ENCODE results near the gene DPAGT1. TPM values are rescaled to one million over a fixed set of nuclear protein-coding genes. Genes with fewer than 3 reads are reported as not detected.
"Not testable (repeated sequence)": the region's sequence is repeated elsewhere in the genome, so short reads cannot be mapped to it uniquely, and the experiment has no call there.

The DPAGT1 gene
- polyA plus RNA-seq, 2 donors, result 16.5 to 21.5 TPM

- H3K27me3 ChIP-seq (ENCODE audit: control insufficient read depth in 1 of 2, insufficient read depth in 2 of 2, low read length in 2 of 2), result no peaks in the 10 kb centered on the region
- no peaks in the 10 kb centered on the region for H3K9me3 ChIP-seq (ENCODE audit: control insufficient read depth in 2 of 2, insufficient read depth in 1 of 2, low read depth in 1 of 2, low read length in 1 of 2)
- no peak overlapping the region for H3K4me3 ChIP-seq (ENCODE audit: low read depth in 1 of 2, low read length in 2 of 2)
- WGBS, 2 donors, result 93% methylated on average over 3 of the region's 3 CpGs
- no peak overlapping the region for H3K27ac ChIP-seq (ENCODE audit: low read depth in 2 of 2, low read length in 1 of 2)
- H3K4me1 ChIP-seq (ENCODE audit: control insufficient read depth in 2 of 2, insufficient read depth in 2 of 2, low read length in 1 of 2), result peaks cover 6 to 18% of the 10 kb centered on the region in 2 donors
- peaks cover 0 to 32% of the 10 kb centered on the region in 2 donors for H3K36me3 ChIP-seq (ENCODE audit: control insufficient read depth in 2 of 2, insufficient read depth in 2 of 2, low read length in 1 of 2)
Observed at GRCh38 chr11:119109843-119110242, 8.2 kb upstream of the DPAGT1 start.

GRCh38 chr11:119108857-119109221 is 7.2 kb upstream of the DPAGT1 start:
- WGBS, 2 donors, result 77 to 87% methylated on average over 2 of the region's 2 CpGs
- Histone ChIP-seq H3K36me3 (ENCODE audit: control insufficient read depth in 2 of 2, insufficient read depth in 2 of 2, low read length in 1 of 2) (peaks cover 0 to 29% of the 10 kb centered on the region in 2 donors), H3K4me3 (ENCODE audit: low read depth in 1 of 2, low read length in 2 of 2) (peak overlapping the region in 1 of 2 donors; percentile 75), H3K27ac (ENCODE audit: low read depth in 2 of 2, low read length in 1 of 2) (peak overlapping the region in 1 of 2 donors; percentile 85), H3K9me3 (ENCODE audit: control insufficient read depth in 2 of 2, insufficient read depth in 1 of 2, low read depth in 1 of 2, low read length in 1 of 2) (no peaks in the 10 kb centered on the region), H3K4me1 (ENCODE audit: control insufficient read depth in 2 of 2, insufficient read depth in 2 of 2, low read length in 1 of 2) (peaks cover 6 to 18% of the 10 kb centered on the region in 2 donors), H3K27me3 (ENCODE audit: control insufficient read depth in 1 of 2, insufficient read depth in 2 of 2, low read length in 2 of 2) (no peaks in the 10 kb centered on the region)

GRCh38 chr11:119108146-119108856 is 6.6 kb upstream of the DPAGT1 start:
- H3K4me1 ChIP-seq (ENCODE audit: control insufficient read depth in 2 of 2, insufficient read depth in 2 of 2, low read length in 1 of 2), result peaks cover 6 to 18% of the 10 kb centered on the region in 2 donors
- 15 to 17% methylated on average over 8 of the region's 8 CpGs for WGBS, 2 donors

DNA sequence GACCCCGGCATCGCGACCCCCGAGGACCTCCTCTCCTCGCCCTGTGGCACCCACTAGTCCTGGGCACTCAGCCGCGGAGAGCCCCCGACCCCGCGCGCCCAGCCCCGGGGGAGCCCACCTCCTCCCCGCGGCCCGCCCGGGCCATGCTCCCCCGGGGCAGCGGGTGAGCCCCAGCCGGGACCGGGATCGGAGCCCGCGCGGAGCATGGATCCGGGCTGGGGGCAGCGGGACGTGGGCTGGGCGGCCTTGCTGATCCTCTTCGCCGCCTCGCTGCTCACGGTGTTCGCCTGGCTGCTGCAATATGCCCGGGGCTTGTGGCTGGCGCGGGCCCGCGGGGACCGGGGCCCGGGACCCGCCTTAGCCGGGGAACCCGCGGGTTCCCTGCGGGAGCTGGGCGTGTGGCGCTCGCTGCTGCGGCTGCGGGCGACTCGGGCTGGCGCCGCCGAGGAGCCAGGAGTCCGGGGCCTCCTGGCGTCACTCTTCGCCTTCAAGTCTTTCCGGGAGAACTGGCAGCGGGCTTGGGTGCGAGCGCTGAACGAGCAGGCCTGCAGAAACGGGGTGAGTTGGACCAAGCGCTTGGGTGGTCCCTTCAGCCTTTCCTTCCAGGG is 6.0 kb upstream of the DPAGT1 start:
- Histone ChIP-seq H3K9me3 (ENCODE audit: control insufficient read depth in 2 of 2, insufficient read depth in 1 of 2, low read depth in 1 of 2, low read length in 1 of 2) (no peaks in the 10 kb centered on the region), H3K4me1 (ENCODE audit: control insufficient read depth in 2 of 2, insufficient read depth in 2 of 2, low read length in 1 of 2) (peaks cover 6 to 17% of the 10 kb centered on the region in 2 donors), H3K4me3 (ENCODE audit: low read depth in 1 of 2, low read length in 2 of 2) (peak overlapping the region; percentile 75 to 85), H3K27ac (ENCODE audit: low read depth in 2 of 2, low read length in 1 of 2) (peak overlapping the region; percentile 84 to 85), H3K27me3 (ENCODE audit: control insufficient read depth in 1 of 2, insufficient read depth in 2 of 2, low read length in 2 of 2) (no peaks in the 10 kb centered on the region), H3K36me3 (ENCODE audit: control insufficient read depth in 2 of 2, insufficient read depth in 2 of 2, low read length in 1 of 2) (peaks cover 0 to 19% of the 10 kb centered on the region in 2 donors)
- 0 to 1% methylated on average over 61 to 65 of the region's 65 CpGs for WGBS, 2 donors

More at GRCh38 chr11:119108146-119108856, 6.6 kb upstream of the DPAGT1 start:
- H3K36me3 ChIP-seq (ENCODE audit: control insufficient read depth in 2 of 2, insufficient read depth in 2 of 2, low read length in 1 of 2), result peaks cover 0 to 24% of the 10 kb centered on the region in 2 donors
- H3K27ac ChIP-seq (ENCODE audit: low read depth in 2 of 2, low read length in 1 of 2), result peak overlapping the region; percentile 84 to 85
- H3K4me3 ChIP-seq (ENCODE audit: low read depth in 1 of 2, low read length in 2 of 2), result peak overlapping the region; percentile 75 to 85
- no peaks in the 10 kb centered on the region for H3K9me3 ChIP-seq (ENCODE audit: control insufficient read depth in 2 of 2, insufficient read depth in 1 of 2, low read depth in 1 of 2, low read length in 1 of 2)
- H3K27me3 ChIP-seq (ENCODE audit: control insufficient read depth in 1 of 2, insufficient read depth in 2 of 2, low read length in 2 of 2), result no peaks in the 10 kb centered on the region

- Histone ChIP-seq H3K27ac (ENCODE audit: low read depth in 2 of 2, low read length in 1 of 2) (peak within 1 kb of the TSS; percentile 84 to 85), H3K27me3 (ENCODE audit: control insufficient read depth in 1 of 2, insufficient read depth in 2 of 2, low read length in 2 of 2) (no peaks in the 10 kb centered on the region), H3K36me3 (ENCODE audit: control insufficient read depth in 2 of 2, insufficient read depth in 2 of 2, low read length in 1 of 2) (peaks cover 0 to 14% of the 10 kb centered on the region in 2 donors), H3K4me1 (ENCODE audit: control insufficient read depth in 2 of 2, insufficient read depth in 2 of 2, low read length in 1 of 2) (peaks cover 6 to 14% of the 10 kb centered on the region in 2 donors), H3K9me3 (ENCODE audit: control insufficient read depth in 2 of 2, insufficient read depth in 1 of 2, low read depth in 1 of 2, low read length in 1 of 2) (no peaks in the 10 kb centered on the region), H3K4me3 (ENCODE audit: low read depth in 1 of 2, low read length in 2 of 2) (peak within 1 kb of the TSS; percentile 75 to 85)
- WGBS, 2 donors, result 1% methylated on average over 46 to 49 of the region's 49 CpGs
Observed at GRCh38 chr11:119106564-119107537, 5.2 kb upstream of the DPAGT1 start, which contains the start of gene C2CD2L. Gene C2CD2L (plus strand): TSS chr11:119107344. CDS start chr11:119107742, 398 bp downstream.

DNA sequence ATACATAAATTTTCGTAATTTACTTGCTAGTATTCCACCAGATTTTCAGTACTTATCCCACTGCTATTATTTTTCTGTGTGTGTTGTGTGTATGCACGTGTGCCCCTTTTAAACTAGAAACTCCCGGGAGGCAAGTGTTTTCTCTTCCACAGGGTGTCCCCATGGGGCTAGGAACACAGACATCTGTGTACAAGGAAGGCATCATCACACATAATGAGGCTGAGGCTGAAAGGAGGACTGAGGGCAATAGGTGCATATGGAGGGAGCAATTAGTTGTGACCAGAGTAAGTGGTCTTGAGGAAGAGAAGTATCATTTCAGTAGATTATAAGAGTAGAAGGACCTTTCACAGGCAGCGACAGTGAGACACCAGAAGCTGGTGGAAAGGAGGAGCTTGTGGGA is 2.1 kb upstream of the DPAGT1 start:
- Histone ChIP-seq H3K4me1 (ENCODE audit: control insufficient read depth in 2 of 2, insufficient read depth in 2 of 2, low read length in 1 of 2) (peaks cover 5 to 13% of the 10 kb centered on the region in 2 donors), H3K4me3 (ENCODE audit: low read depth in 1 of 2, low read length in 2 of 2) (no peak overlapping the region), H3K9me3 (ENCODE audit: control insufficient read depth in 2 of 2, insufficient read depth in 1 of 2, low read depth in 1 of 2, low read length in 1 of 2) (no peaks in the 10 kb centered on the region), H3K27me3 (ENCODE audit: control insufficient read depth in 1 of 2, insufficient read depth in 2 of 2, low read length in 2 of 2) (no peaks in the 10 kb centered on the region), H3K27ac (ENCODE audit: low read depth in 2 of 2, low read length in 1 of 2) (no peak overlapping the region), H3K36me3 (ENCODE audit: control insufficient read depth in 2 of 2, insufficient read depth in 2 of 2, low read length in 1 of 2) (no peaks in the 10 kb centered on the region)
- 59% methylated on average over 4 of the region's 4 CpGs for WGBS, 2 donors

- H3K4me3 ChIP-seq (ENCODE audit: low read depth in 1 of 2, low read length in 2 of 2); H3K36me3 ChIP-seq (ENCODE audit: control insufficient read depth in 2 of 2, insufficient read depth in 2 of 2, low read length in 1 of 2); H3K4me1 ChIP-seq (ENCODE audit: control insufficient read depth in 2 of 2, insufficient read depth in 2 of 2, low read length in 1 of 2); H3K9me3 ChIP-seq (ENCODE audit: control insufficient read depth in 2 of 2, insufficient read depth in 1 of 2, low read depth in 1 of 2, low read length in 1 of 2); H3K27me3 ChIP-seq (ENCODE audit: control insufficient read depth in 1 of 2, insufficient read depth in 2 of 2, low read length in 2 of 2): not testable (repeated sequence)
- H3K27ac ChIP-seq (ENCODE audit: low read depth in 2 of 2, low read length in 1 of 2), result peak overlapping the region; percentile 97 to 99
- WGBS, 2 donors, result 77 to 83% methylated on average over 18 of the region's 18 CpGs
Observed at GRCh38 chr11:119103161-119103664, 1.6 kb upstream of the DPAGT1 start.

- peak overlapping the region; percentile 97 to 99 for H3K27ac ChIP-seq (ENCODE audit: low read depth in 2 of 2, low read length in 1 of 2)
- 2% methylated on average over 28 to 29 of the region's 29 CpGs for WGBS, 2 donors
- H3K4me3 ChIP-seq (ENCODE audit: low read depth in 1 of 2, low read length in 2 of 2), result peak overlapping the region; percentile 76 to 87
- H3K27me3 ChIP-seq (ENCODE audit: control insufficient read depth in 1 of 2, insufficient read depth in 2 of 2, low read length in 2 of 2), result no peaks in the 10 kb centered on the region
- peaks cover 11 to 15% of the 10 kb centered on the region in 2 donors for H3K36me3 ChIP-seq (ENCODE audit: control insufficient read depth in 2 of 2, insufficient read depth in 2 of 2, low read length in 1 of 2)
- H3K4me1 ChIP-seq (ENCODE audit: control insufficient read depth in 2 of 2, insufficient read depth in 2 of 2, low read length in 1 of 2), result peaks cover 2 to 3% of the 10 kb centered on the region in 2 donors
- H3K9me3 ChIP-seq (ENCODE audit: control insufficient read depth in 2 of 2, insufficient read depth in 1 of 2, low read depth in 1 of 2, low read length in 1 of 2), result no peaks in the 10 kb centered on the region
Observed at GRCh38 chr11:119100994-119101758, 477 bp downstream of the DPAGT1 start.

All from esophagus (tissue), 2 donors.